Lower leg skin (tissue), 4 donors: ENCODE results near the gene RPRML. TPM values are rescaled to one million over a fixed set of nuclear protein-coding genes. Genes with fewer than 3 reads are reported as not detected.
"Not testable (repeated sequence)": the region's sequence is repeated elsewhere in the genome, so short reads cannot be mapped to it uniquely, and the experiment has no call there.

Experiments used
- DNase-seq, 2 donors: peaks; one replicate each; pipeline ENCODE4 v3.0.0-alpha.2; 2019; ENCODE audit warnings: low spot score in 2 of 2
- H3K4me3 ChIP-seq: fragments of 200-600 bp; sonication (generic); 2 replicates; pipeline ENCODE4 v1.5.1; 2017; ENCODE audit warnings: mild to moderate bottlenecking, low read depth; ENCODE audit not compliant: poor library complexity, severe bottlenecking
- POLR2A ChIP-seq, 2 donors: fragments of 450-650 bp; IDR thresholded peaks; one replicate each; pipeline ENCODE4 v1.6.1; 2016 to 2017; ENCODE audit warnings: antibody characterized with exemption in 2 of 2, mild to moderate bottlenecking in 1 of 2, moderate library complexity in 1 of 2
- WGBS, 2 donors: methylation state at CpG; one replicate each; pipeline ENCODE4 v1.1.5; 2018; 5-methylcytosine and 5-hydroxymethylcytosine counted together
- intact Hi-C: fragments of 100-400 bp; cut with DNase I; formaldehyde crosslinking; loops from one replicate; pipeline ENCODE4 v1.15.0; 2023; ENCODE audit warnings: low total_unique reads
- total RNA-seq, 4 donors: library from RNA; depleted of rRNA; stranded (reverse); fragments of >200 nt; gene quantifications; one replicate each; pipeline ENCODE4 v1.1.0, GENCODE V29; 2016
- TF ChIP-seq, protein P1 (sequence below), 3 donors: fragments of 450-650 bp; IDR thresholded peaks; one replicate each; pipeline ENCODE4 v1.5.1; 2016; ENCODE audit warnings: antibody characterized with exemption in 3 of 3, mild to moderate bottlenecking in 3 of 3, moderate library complexity in 2 of 3

RPRML gene
- total RNA-seq, 4 donors from 2014 or later = 3.2 to 9.9 (median 6.1) TPM

DNA sequence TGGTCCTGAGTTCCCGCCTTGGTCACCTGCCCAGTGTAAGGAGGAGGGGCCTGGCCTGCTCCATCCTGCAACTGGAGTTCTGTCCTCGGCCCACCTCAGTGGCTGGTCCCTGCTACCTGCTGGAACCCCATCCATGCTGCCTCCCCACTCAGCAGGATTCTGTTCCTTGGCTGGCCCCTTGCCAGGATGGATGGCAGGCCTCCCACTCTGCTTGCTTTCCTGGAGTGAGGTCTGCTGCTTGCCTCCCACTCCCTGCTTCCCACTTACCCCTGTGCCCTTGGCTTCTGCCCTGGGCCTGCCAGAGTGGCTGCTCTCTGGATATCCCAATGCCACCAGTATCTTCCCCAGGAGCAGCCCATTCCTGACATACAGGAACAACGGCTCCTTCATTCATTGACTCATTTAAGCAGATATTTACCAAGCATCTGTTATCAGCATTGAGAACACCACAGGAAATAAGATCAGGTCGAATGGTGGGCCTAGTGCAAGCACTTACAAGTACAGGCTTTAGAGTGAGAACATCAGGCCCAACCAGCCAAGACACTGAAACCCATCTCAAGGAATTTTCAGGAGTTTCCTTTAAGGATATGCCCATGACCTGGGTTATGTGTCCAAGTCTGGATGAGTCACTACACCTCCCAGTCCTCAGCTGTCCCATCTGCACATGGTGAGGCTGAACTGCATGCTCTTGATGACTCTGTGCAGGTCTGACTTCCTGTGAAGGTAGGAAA lies 17.0 kb upstream of the RPRML start:
- intact Hi-C loops = loop anchor here (10.0 kb wide), 1 partner anchor 51 kb away; no protein-coding TSS in a partner anchor
- DNase-seq = no peak
- WGBS, 2 donors = 77 to 82% methylated on average over 4 of the region's 4 CpGs
- H3K4me3 ChIP-seq = no peak overlapping the region
- TF ChIP-seq, protein P1, sequence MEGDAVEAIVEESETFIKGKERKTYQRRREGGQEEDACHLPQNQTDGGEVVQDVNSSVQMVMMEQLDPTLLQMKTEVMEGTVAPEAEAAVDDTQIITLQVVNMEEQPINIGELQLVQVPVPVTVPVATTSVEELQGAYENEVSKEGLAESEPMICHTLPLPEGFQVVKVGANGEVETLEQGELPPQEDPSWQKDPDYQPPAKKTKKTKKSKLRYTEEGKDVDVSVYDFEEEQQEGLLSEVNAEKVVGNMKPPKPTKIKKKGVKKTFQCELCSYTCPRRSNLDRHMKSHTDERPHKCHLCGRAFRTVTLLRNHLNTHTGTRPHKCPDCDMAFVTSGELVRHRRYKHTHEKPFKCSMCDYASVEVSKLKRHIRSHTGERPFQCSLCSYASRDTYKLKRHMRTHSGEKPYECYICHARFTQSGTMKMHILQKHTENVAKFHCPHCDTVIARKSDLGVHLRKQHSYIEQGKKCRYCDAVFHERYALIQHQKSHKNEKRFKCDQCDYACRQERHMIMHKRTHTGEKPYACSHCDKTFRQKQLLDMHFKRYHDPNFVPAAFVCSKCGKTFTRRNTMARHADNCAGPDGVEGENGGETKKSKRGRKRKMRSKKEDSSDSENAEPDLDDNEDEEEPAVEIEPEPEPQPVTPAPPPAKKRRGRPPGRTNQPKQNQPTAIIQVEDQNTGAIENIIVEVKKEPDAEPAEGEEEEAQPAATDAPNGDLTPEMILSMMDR (IDR thresholded peaks at IDR 0.05) = no peak
- no peak for TF ChIP-seq POLR2A (IDR thresholded peaks at IDR 0.05)

DNA sequence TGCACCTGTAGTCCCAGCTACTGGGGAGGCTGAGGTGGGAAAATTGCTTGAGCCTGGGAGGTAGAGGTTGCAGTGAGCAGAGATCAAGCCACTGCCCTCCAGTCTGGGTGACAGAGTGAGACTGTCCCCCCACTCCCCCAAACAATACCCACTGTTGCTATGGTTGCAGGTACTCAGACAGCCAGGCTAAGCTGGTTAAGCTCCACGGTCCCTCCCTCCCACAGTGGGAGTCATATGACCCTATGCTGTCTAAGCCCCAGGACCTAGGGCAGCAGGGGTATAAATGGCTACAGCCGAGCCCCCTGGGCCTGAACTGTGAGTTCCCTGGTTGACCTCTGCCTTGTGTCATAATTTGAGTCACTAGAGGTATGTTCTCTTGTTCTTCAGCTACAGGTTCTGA lies 15.9 kb upstream of the RPRML start:
- intact Hi-C loops = loop anchor here (10.0 kb wide), 1 partner anchor 50 kb away; no protein-coding TSS in a partner anchor
- 92 to 100% methylated on average over 2 of the region's 2 CpGs for WGBS, 2 donors
- no peak overlapping the region for H3K4me3 ChIP-seq
- DNase-seq = no peak
- TF ChIP-seq, protein P1 (IDR thresholded peaks at IDR 0.05) = no peak
- TF ChIP-seq POLR2A (IDR thresholded peaks at IDR 0.05) = no peak

DNA sequence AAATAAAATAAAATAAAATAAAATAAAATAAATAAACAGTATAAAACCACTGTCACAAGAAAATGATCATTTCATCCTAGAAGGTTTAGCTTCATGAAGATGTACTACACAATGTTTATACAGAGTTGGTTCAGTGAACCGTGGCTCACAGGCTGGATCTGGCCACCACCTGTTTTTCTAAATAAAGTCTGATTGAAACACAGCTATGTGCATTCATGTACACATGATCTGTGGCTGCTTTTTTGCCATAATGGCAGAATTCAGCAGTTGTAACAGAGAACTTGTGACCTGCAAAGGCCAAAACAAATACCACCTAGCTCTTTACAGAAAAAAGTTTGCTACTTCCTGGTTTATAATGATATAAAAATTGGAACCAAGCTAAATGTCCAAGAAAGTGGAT lies 12.6 kb upstream of the RPRML start:
- intact Hi-C loops = loop anchor here (10.0 kb wide), 1 partner anchor 47 kb away; no protein-coding TSS in a partner anchor
- 80 to 81% methylated on average over 1 of the region's 1 CpG for WGBS, 2 donors
- no peak for TF ChIP-seq POLR2A (IDR thresholded peaks at IDR 0.05)
- TF ChIP-seq, protein P1 (IDR thresholded peaks at IDR 0.05) = no peak
- H3K4me3 ChIP-seq = no peak overlapping the region
- no peak for DNase-seq

DNA sequence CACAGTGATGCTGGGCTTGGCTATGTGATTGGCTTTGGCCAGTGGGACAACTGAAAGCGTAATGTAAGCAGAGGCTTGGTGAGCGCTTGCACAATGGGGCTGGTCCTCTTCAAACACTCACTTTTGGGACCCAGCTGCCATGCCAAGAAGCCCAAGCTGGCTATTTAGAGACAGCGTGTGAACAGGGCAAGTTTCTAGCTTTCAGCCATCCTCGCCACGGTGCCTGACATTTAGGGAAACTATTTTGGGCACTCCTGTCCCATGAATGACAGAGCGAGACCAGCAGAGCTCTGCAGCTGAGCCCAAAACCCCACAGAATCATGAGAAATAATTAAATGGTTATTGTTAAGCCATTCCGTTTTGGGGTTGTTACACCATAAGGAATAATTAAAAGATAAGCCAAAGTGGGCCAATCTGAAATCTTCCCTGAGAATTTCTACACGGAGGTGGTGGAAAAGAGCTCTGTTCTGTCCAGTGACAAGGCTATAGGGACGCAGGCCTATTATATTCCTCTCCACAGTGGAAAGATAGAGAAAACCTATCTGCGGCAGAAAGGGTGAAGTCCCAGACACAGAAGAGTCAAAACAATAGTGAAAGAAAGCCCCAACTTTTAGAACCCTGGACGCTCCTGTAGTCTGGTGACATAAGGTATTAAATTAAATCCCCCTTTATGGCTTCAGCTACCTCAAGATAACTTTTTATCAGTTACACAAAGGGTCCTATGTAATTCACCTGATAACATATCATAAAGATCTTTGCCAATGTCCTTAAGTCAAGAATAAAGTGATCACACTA lies 10.8 kb upstream of the RPRML start:
- WGBS, 2 donors = 78 to 97% methylated on average over 11 of the region's 11 CpGs
- no peak overlapping the region for H3K4me3 ChIP-seq
- intact Hi-C loops = loop anchor here (10.0 kb wide), 1 partner anchor 45 kb away; no protein-coding TSS in a partner anchor
- no peak for DNase-seq
- TF ChIP-seq, protein P1 (IDR thresholded peaks at IDR 0.05) = no peak
- no peak for TF ChIP-seq POLR2A (IDR thresholded peaks at IDR 0.05)

DNA sequence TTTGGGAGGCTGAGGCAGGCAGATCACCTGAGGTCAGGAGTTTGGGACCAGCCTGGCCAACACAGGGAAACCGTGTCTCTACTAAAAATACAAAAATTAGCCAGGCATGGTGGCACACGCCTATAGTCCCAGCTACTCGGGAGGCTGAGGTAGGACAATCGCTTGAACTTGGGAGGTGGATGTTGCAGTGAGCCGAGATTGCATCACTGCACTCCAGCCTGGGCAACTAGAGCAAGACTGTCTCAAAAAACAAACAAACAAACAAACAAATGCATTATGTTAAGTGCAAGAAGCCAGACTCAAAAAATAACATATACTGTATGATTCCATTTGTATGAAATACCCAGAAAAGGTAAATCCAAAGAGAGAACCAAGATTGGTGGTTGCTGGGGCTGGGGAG lies 8.9 kb upstream of the RPRML start:
- intact Hi-C loops, DNase-seq, H3K4me3 ChIP-seq: not testable (repeated sequence)
- WGBS, 2 donors = 91 to 99% methylated on average over 5 of the region's 5 CpGs

DNA sequence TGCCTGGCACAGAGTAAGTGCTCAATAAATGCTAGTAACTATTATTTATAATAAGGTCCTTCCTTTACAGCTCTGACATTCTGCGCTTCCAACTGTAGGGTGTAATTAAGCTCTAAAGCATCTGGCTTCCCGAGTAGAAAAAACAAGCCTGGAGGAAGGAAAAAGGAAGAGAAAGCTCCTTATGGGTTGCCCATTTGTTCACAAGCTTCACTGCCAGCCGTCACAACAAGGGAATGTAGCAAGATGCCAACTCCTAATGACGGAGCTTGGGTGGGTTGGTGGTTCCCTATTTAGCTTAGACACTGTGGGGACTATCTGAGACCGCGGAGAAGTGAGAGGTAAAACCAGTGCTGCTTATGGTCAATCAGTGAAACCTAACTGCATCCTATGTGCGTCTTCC lies 7.3 kb upstream of the RPRML start:
- intact Hi-C loops = no loop called here
- H3K4me3 ChIP-seq = no peak overlapping the region
- DNase-seq = no peak
- TF ChIP-seq, protein P1 (IDR thresholded peaks at IDR 0.05) = no peak
- TF ChIP-seq POLR2A (IDR thresholded peaks at IDR 0.05) = no peak
- 82 to 86% methylated on average over 7 of the region's 7 CpGs for WGBS, 2 donors
